ENCODE data around the gene SCG5.
A peak's percentile ranks its signal among the peaks of the same experiment; 100 is the strongest.
"Not testable (repeated sequence)": the region's sequence is repeated elsewhere in the genome, so short reads cannot be mapped to it uniquely, and the experiment has no call there.

The SCG5 gene, protein sequence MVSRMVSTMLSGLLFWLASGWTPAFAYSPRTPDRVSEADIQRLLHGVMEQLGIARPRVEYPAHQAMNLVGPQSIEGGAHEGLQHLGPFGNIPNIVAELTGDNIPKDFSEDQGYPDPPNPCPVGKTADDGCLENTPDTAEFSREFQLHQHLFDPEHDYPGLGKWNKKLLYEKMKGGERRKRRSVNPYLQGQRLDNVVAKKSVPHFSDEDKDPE

DNA sequence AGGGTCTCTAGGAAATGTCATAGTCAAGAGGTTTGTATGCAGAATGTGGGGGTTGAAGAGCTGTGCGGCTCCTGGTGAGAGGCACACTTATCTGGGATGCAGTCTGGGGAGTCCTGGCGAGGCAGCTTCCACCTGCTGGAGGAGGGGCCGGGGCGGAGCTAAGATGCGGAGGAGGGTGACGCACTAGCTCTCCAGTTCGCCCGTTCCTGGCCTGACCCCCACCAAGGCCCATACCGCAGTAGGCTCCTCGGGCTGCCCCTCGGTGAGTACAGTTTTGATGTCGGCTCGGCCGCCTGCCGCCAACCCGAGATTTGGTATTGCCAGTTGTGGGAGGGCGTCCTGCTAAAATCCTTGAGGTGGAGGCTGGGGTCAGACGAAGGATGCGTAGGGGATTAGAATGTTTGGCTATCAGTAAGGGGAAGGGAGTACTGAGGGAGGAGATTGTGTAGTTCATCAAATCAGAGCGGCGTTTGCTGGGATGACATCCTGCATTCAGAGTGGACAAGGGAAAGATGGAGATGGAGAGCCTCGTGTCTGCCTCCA lies at the start of gene SCG5:
SCG5 (plus strand) TSS at position 194 of the 543 bp plus-strand sequence. CDS start 1,883 bp downstream, outside the sequence.
- DNase-seq, result peak; percentile 86

DNA sequence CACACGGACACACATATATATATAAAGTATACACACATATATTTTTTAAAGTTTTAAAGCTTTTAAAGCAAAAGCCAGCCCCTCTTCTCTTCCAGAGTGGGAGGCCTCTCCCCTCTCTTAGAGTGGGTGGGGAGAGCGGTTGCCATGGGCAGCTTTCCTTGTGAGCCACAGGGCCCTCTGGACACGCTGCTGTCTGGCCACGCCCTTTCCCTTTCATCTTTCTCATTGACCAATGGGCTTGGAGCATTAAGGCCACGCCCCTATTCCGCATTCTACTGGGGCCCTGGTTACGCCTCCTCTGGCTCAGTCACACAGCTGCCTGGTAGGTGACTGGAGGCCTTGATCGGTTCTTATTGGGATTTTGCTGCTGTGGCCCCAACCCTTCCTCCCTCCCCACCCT lies 48.4 kb upstream of the SCG5 start, which contains the start of gene GOLGA8N:
GOLGA8N (plus strand) TSS at position 306 of the 400 bp plus-strand sequence.
- DNase-seq, result not testable (repeated sequence)

DNA sequence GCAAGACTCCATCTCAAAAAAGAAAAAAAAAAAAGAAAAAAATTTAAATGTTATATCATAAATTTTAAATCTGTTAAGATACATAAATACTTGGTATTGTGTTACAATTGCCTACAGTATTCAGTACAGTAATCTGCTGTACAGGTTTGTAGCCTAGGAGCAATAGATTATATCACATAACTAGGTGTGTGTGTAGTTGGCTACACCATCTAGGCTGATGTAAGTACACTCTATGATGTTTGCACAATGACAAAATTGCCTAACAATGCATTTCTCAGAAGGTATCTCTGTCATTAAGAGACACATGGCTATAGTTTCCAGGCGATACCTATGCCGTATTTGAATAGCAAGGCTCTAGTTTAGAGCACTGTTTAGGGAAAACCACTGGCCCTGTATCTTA lies 32.0 kb upstream of the SCG5 start:
- not testable (repeated sequence) for DNase-seq

DNA sequence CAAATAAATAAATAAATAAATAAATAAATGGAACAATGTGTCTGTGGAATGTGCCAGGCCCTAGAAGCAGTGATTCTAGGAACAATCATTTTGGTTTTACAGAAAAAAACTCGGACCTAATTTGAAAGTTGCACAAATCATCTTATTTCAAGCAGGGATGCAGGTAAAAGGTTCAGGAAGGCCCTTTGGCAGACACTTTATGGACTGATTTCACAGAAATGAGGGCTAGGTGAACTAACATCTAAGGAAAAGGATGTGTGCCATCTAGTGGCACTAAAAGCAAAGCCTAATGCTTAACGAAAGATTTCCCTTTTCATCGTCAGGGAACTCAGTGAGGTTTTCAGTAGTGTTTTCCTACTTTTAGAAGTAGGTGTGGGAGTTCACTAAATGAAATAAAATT lies 30.8 kb upstream of the SCG5 start:
- not testable (repeated sequence) for DNase-seq

DNA sequence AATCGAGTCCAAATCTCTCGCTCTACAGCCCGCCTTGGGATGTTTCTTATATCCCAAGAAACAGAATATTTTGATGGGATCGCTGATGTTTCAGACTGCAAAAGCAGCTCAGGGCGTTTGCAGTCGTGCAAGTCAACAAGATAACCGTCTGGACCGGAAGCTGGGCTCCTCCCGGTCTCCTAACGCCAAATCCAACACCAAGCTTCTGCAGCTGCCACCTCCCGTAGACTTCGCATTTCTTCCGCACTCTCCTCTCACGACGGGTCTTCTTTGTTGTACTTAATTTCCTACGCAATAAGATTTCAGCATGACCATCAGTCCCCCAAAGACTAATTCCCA lies 26.8 kb upstream of the SCG5 start:
- not testable (repeated sequence) for DNase-seq

DNA sequence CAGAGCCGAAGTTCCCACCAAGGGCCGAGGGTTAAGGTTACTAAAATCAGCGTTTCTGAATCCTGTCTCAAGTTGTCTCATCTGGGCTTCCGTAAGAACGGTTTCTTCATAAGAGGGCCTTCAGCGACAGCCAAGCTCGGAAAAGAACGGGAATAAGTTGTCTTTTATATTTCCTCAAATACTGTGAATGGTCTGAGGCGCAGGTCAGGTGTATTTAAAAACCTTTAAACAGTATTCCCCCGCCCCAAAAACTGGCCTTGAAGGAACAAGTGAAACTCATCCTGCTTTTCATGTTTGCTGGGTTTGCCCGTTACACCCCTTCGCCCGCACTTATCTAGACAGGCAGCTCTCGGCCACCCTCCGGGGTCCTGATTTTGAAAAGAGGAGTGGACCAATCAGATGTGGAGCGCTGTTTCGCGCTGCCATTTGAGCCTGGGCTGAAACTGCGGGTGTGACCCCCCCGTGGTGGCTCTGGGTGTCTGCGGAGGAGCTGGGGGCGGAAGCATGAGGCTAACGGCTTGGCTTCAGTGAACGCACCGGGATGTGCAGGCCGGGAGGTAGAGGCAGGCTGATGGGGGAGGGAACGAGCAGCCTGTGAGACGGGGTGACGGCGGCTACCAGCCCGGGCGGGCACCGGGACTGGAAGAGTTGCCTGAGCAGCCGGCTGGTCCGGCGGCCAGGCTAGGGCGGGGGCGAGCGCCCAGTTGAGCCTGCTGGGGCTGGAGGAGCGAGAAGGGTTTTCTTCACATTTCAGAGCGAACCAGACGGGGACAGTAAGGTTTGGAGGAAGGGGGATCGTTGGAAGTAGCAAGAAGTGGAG lies 26.2 kb upstream of the SCG5 start, which contains the start of gene ARHGAP11A:
ARHGAP11A (plus strand) TSS at position 454 of the 820 bp plus-strand sequence. CDS start 708 bp downstream, outside the sequence.
- DNase-seq, result not testable (repeated sequence)

DNA sequence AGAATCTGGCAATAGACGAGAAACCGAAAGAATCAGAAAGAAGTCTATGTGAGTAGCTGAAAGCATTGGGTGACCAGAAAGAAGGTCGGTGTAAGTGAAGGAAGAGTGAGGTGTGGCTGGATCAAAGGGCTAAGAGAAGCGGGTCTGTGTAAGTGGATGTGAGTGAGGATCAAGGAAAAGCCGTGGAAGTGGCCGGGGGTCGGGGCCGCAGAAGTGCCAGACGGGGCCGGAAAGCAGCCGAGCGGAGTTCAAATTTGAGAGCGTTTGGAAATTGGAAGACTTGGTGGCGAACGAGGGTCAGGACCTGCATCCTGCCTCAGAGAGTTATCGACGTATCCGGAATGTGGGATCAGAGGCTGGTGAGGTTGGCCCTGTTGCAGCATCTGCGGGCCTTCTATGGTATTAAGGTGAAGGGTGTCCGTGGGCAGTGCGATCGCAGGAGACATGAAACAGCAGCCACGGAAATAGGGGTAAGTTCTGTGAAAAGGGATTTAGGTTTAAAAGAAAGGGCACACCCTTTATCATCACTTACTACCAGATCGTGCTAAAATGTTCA lies 25.6 kb upstream of the SCG5 start:
- not testable (repeated sequence) for DNase-seq

DNA sequence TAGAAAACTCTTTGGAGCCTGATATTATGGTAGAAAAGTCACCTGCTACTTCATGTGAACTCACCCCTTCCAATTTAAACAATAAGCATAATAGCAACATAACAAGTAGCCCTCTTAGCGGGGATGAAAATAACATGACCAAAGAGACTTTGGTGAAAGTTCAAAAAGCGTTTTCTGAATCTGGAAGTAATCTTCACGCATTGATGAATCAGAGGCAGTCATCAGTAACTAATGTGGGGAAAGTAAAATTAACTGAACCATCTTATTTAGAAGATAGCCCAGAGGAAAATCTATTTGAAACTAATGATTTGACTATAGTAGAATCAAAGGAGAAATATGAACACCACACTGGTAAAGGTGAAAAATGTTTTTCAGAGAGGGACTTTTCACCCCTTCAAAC lies 5.1 kb upstream of the SCG5 start:
- no peak for DNase-seq

DNA sequence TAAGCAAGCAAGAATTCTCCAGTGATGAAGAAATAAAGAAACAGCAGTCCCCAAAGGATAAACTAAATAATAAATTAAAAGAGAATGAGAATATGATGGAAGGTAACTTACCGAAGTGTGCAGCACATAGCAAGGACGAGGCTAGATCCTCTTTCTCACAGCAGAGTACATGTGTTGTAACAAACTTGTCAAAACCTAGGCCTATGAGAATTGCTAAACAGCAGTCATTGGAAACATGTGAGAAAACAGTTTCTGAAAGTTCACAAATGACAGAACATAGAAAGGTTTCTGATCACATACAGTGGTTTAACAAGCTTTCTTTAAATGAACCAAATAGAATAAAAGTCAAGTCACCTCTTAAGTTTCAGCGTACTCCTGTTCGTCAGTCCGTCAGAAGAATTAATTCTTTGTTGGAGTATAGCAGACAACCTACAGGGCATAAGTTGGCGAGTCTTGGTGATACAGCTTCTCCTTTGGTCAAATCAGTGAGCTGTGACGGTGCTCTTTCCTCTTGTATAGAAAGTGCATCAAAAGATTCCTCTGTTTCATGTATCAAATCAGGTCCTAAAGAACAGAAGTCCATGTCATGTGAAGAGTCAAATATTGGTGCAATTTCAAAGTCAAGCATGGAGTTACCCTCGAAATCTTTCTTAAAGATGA lies 4.5 kb upstream of the SCG5 start:
- no peak for DNase-seq

DNA sequence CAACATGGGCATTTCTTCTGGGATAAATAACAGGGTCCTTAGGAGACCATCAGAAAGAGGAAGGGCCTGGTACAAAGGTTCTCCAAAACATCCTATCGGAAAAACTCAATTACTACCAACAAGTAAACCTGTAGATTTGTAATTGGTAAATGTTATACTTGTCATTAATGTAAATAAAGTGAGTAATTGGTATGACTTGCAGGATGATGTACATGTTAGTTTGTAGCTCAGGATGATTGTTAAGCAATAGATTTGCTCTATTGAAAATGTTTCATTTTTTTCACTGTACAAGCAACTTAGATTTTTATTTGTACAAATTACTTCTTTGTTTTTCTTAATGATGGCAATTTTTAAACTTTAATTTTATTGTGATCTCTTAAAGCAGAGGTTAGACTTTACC lies 3.8 kb upstream of the SCG5 start:
- DNase-seq, result no peak

DNA sequence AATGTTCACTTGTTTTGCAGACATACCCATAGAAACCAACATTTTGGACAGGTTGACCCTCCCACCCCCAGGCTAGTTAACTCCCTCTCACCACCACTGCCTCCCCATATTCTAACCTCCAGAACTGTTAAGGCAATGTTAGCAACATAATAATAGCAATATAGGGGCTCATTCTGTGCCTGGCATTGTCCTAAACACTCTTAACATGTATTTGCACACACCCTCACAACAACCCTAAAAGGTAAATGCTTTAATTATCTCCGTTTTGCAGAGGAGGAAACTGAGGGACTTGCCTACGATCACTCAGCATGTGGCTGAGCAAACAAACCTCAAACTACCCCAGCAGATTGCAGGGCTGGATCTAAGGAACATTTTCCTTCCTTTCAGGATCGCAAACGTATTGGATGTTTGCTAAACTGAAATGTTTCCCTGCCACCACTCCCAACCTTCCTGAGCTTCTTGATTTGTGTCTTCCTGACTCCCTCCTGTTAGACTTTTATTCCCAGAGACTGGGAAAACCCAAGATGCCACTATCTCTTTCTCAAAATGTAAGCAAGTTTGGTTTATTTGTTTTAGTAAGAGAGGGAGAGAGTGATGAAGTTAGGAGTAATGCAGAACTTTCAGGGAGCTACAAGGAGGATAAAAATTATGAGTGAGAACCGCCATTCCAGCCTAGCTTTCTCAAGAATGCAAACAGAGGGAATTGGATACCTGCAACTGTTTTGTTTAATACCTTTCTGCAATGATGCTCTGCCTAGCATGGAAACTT lies 1.3 kb downstream of the SCG5 start:
- DNase-seq, result no peak

DNA sequence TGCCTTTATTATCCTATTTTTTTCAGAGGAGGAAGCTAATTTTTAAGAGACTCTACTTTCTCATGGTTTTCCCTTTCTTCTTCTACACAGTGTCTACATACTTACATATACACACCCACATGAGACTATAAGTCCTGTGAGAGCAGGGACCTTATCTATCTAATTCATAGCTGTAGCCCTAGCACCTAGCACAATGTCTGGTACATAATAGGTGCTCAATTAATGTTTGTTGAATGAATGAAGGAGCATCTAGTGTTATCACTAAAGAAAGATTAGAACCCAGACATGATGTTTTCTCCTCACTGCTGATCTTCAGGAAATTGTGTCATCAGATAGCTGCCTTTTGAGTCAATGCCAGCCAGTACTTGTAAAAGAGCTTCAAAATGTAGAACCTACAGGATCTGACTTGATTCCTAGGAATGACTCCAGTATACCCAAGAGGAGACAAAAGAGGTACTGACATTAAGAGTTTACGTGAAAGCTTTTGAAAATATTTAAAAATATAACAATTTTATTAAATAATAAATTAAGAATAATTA lies 2.5 kb downstream of the SCG5 start:
- no peak for DNase-seq

DNA sequence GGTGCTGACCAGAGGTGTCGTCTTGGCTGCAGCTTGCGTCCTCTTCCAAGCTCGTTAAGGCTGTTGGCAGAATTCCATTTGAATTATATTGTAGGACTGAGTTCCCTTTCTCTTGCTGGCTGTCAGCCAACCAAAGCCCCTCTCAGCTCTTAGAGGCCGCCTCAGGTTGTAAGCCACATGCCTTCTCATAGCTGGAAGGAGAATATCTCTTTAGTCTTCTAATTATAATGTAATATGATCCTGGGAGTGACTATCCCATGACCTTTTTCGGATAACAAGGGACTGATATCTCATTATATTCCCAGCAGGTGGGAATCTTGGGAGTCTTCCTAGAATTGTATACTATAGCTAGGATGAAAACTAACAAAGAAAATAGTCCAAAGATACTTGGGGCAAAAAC lies 4.8 kb downstream of the SCG5 start:
- peak; percentile 47 for DNase-seq

DNA sequence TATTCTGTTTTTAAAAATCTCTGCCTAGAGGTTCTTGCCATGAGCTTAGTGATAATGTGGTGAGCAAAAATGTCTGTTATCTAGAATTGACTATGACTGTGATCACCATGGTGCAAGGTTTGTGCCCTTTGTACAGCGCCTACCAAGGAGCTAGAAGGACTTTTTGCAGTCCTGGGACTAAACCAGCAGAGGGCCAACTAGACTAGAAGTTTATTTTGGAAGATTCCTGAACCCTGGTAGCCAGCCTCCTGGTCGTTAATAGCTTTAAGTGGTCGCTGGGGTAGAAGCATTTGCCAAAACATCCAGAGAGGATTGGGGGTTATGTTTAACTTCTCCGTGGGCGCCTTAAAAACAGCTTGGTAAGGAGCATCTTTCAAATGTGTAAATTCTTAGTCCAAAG lies 7.8 kb downstream of the SCG5 start:
- DNase-seq, result no peak

DNA sequence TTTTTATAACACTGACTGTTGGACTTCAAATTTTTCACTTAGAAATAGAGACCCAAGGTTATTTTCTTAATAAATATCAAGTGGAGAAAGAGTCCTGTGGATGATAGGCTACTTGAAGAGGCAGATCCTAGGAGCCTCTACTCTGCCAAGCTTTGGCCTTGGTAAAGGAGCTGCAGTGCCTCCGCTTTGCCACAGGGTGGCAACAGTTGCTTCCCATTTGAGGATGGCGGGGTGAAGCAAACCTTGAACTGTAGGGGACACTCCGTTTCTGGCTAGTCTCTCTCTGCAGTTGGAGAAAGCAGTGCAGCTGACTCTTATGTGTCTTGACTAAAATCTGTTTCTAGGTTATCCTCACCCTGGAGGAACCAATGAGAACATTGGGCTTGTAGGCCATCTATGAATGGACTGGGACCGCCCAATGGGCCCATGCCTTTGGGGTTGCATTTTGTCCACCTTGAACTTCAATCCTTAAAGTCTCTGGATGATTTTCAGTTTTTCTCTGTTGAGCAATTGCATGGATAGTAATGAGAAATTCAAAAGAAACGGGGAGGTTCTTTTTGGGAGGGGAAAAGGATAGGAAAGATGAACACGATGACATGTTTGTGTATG lies 9.8 kb downstream of the SCG5 start:
- DNase-seq, result peak; percentile 22

DNA sequence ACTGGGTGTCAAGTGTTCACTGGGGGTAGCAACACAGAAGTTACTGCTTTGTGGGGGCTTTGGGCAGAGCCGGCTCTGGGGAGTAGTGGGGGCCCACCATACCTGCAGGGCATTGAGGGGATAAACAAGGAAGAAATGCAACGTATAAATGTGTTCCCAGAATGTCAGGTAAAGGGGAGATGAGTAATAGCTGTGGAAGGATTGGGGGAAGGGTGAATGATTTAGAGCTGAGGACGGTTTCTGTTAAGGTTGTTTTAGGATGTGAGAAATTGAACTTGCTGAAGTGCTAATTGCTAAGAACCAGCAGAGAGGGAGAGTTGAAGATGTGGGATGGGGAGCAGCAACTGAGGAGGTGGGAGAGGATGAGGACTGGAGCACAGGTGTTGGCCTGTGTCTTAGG lies 10.7 kb downstream of the SCG5 start:
- no peak for DNase-seq

DNA sequence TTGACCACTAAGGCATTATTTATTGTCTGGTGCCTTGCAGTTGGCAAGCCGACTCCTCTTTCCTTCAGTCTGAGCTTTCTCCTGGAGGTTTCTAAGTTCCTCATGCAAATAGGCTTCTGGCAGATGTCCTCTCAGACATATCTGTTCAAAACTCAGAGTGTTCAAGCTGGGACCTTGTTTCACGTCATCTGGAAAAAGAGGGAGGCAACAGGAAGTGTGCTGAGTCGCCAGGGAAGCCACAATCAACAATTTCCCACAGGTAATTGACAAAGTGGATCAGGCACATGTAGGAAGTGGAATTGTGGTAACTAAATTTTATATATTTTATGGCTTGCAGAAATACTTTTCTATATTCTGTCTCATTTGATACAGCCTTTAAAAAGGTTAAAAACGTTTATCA lies 14.6 kb downstream of the SCG5 start:
- no peak for DNase-seq

DNA sequence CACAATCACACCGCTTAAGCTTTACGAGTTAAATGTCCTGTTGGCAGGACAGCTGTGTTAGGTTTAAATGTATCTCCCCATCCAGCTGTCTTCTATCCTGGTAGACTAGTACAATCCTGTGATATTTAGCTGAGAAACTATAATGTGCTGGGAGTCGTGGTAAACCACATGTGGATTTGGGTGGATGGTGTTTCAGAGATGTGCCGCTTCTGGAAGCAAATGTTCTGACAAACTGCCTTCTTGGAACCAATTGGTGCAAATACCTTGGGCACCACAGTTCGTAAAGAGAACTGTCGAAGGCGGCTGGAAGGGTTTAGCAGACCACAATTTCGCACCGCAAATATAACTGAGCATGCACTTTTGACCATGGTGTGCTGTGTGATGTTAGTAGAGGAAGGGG lies 15.0 kb downstream of the SCG5 start:
- no peak for DNase-seq

DNA sequence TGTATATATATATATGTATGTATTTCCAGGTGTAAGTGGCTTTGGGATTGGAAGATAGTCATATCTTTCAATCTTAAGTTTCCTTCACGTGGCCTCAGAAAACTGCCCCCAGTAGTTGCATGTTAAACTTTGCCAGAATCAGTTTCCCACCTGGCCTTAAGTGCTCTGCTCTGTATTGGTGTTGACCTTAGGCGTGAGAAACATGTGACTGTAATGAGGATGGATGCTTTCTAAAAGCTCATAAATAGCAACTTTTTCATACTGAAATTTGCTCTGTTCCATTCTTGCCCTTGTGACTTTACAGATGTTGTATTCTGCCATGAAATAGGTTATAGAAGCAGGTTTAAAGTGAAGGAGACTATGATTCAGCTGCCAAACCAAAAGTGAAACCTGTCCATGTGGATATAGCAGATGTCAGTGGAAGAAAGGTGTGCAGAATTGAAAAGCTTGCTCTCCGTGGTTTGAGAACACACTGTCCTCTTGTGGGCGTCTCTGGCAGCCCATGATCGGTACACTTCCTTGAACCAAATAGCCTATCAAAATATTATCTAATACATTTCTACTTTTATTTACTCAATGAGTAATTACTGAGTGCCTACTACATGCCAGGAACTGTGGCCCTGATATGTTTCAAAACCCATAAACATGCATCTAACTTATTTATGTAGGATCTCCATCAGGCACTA lies 15.8 kb downstream of the SCG5 start:
- no peak for DNase-seq

DNA sequence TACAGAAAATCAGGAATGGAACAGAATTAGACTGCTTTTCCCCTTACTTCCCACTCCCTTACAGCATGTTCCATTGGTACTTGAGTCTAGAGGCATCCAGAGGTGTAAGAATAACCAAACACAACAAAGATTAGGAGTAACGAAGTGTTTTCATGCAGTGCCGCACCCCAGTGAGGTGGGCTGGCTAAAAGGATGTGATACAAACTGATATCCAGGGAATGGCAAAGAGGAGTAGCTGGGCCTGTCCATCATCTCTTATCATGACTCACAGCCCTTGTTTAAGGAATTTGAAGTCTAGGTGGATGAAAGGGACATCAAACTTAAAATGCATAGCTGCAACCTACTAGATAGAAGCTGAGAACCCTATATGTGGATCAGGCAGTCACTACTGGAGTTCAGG lies 16.4 kb downstream of the SCG5 start:
- DNase-seq, result no peak

Data from NCI-H345 (cell line).